HG02973 (cell line): ENCODE data around the gene CNN2.
A peak's percentile ranks its signal among the peaks of the same experiment; 100 is the strongest.
"Not testable (repeated sequence)": the region's sequence is repeated elsewhere in the genome, so short reads cannot be mapped to it uniquely, and the experiment has no call there.

Experiments used
- ATAC-seq: cut with Tn5 transposase; IDR thresholded peaks from one replicate; pipeline ENCODE4 v1.9.1; 2021; ENCODE audit warnings: moderate library complexity; ENCODE audit not compliant: unreplicated experiment

The CNN2 gene

DNA sequence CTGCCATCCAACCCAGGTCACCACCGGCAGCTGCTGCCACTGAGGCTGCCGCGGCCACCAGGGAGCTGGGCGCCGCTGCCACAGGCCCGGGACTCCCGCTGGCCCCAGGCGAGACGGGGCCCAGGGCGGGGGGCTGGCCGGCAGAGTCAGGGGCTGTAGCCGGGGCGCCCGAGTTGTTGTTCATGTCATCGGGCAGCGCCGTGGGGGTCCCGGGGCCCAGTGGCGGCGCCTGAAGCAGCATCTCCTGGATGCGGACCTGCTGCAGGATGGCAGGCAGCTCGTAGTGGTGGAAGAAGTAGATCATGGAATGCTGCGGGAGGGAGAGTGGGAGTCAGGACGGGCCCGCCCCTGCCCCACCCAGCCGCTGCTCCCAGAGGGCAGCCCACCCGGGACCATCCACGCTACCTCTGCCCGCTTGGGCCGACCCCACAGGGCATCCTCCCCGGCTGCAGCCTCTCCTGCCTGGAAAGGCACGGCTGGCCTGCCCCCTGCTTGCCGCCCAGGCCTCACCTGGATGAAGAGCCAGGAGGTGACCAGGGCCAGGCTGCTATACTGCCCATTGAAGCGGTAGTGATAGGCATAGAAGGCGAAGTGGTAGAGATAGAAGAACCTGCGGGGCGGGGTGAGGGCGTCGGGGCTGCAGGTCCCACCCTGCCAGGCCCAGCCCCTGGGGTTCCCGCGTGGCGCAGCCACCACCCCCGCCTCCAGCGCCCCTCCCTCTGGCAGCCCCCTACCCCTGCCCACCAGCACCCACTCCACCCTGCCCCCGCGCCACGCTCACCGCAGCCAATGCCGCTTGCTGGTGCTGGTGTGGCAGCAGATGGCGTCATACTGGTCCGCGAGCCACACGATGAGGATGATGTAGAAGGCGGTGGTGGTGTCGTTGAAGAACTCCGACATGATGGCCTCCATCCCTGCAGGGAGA lies 15.6 kb upstream of the CNN2 start:
- ATAC-seq: no peak

GRCh38 chr19:1011831-1012333 lies 14.5 kb upstream of the CNN2 start:
- ATAC-seq: no peak

DNA sequence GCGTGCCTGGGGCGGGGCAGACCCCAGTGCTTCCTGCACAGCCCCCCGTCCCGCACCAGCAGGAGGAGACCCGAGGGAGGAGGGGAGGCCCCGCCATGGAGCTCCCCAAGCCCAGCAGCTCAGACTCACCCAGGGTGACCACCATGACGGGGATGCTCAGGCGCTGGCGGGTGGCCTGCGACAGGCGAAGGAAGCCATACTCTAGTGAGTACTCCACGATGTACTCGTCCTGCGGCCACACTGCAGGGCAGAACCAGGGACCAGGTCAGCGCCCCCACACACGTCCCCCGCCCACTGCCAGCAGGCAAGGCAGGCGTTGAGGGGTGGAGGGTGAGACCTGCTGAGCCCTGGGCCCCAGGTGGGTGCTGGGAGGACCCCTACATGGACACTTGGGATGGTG lies 14.1 kb upstream of the CNN2 start:
- no peak for ATAC-seq

- no peak for ATAC-seq
These were observed 13.2 kb upstream of the CNN2 start for GRCh38 chr19:1013218-1013617.

- no peak for ATAC-seq
These were observed 12.0 kb upstream of the CNN2 start for GRCh38 chr19:1014161-1015060.

DNA sequence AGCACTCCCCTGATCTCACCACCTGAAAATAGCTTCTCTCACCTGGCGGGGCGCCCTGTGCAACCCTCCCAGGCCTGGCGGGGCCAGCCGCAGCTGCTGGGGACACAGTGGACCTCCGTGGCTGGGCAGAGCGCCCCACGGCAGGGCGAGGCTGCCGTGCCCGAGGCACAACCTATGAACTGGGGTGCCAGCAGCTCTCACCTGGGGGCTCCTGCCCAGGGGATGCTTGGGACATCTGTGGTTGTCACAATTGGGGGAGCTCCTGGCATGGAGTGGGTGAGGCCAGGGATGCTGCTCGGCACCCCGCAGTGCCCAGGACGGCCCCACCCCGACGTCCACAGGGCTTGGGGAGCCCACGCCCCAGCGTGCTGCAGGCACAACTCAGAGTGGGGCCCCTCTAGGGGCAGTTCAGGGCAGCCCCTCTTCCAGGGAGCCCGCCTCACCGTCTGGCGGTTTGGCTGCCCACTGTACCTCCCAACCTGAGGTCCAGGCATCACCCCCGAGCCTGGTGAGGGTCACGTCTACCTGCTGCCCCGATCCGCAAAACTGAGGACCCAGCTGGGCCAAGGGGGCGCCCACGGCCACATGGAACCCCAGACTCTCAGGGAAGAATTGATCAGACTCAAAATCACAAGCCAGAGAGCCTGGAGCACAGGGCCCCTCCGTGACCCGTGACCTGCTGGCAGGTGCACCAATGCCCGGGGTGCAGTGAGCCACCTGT lies 11.2 kb upstream of the CNN2 start:
- no peak for ATAC-seq

GRCh38 chr19:1015782-1016646 lies 10.4 kb upstream of the CNN2 start:
- no peak for ATAC-seq

DNA sequence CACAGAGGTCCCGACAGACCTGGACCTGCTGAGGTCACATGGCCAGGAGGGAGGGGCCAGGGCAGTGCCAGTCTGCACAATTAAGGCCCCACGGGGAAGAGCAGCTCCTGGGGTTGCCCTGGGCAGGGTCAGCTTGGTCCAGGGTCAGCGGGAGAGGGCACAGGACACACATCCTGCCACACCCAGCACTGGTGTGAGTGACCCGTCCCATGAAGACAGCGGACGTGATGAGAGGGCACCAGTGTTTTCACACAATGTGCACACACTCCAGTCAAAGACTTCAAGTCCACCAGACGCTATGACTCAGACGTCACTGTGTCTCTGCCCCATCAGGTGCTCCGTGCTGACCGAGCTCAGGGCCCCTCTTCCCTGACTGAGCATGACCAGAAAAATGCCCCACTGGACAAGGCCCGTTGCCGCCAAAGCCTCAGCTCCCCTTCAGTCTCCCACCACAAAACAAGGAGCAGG lies 9.7 kb upstream of the CNN2 start:
- no peak for ATAC-seq

DNA sequence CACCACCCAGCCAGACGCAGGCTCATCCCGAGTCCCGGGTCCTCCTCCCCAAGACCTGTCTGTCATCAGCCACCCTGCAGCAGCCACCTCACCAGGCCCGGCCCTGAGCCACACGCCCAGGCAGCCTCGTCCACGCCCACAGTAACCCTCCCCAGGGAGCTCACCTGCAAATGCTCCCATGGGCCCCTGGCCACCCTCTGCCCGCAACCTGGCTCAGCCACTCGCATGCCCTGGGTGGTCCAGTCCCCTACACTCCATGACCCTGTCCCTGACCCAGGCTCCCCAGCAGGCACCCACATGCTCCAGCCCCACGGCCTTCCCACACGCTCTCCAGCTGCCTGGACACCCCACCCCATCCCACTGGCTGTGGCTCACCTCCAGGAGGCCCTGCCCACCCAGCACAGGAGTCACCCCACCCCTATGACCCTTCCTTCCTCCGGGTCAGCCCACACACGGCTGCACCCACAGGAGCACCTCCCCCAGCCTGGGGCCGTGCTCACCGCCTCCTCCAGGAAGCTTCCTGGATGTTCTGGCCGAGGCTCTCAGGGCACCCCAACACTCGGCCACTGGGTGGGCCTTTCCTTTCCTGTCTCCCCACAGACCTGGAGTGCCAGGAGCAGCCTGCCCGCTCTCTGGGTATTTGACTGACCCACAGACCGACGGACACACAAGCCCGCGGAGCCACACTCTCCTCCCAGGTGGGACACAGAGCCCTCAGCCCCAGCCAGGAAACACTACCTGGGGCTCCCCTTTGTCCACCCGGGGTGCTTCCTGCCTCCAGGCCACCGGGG lies 9.1 kb upstream of the CNN2 start:
- no peak for ATAC-seq

DNA sequence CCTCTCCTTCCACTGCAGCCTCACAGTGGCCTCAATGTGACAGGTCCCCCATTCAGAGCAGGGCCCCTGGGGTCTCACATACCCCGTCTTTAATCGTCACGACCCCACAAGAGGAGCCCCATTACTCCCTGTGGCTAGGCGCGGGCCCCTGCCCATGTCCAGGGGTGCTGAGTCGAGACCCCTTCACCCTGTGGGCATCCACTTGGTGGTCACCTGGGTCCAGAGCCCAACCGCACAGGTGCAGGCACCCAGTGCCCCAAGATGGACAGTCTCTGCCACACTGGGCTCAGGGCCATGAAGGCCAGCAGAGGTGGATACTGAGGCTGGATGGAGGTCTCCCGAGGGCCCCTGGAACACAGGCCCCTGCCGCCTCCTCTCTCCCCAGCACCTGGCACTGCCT lies 8.5 kb upstream of the CNN2 start:
- ATAC-seq: no peak

DNA sequence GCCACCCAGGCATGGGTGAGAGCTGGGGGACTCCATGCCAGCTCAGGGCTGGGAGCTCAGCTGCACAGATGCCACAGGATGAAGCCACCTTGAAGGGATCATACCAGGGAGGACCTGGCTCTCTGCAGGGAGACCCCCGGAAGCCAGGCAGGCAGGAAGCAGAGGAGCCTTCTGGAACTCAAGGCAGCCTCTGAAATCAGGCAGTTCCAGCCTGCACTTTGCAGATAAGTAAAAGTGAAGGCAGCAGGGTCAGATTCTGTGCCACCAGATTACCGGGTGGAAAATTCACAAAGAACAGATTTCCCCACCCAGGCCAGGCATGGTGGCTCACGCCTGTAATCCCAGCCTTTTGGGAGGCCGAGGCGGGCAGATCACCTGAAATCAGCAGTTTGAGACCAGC lies 8.0 kb upstream of the CNN2 start:
- no peak for ATAC-seq

DNA sequence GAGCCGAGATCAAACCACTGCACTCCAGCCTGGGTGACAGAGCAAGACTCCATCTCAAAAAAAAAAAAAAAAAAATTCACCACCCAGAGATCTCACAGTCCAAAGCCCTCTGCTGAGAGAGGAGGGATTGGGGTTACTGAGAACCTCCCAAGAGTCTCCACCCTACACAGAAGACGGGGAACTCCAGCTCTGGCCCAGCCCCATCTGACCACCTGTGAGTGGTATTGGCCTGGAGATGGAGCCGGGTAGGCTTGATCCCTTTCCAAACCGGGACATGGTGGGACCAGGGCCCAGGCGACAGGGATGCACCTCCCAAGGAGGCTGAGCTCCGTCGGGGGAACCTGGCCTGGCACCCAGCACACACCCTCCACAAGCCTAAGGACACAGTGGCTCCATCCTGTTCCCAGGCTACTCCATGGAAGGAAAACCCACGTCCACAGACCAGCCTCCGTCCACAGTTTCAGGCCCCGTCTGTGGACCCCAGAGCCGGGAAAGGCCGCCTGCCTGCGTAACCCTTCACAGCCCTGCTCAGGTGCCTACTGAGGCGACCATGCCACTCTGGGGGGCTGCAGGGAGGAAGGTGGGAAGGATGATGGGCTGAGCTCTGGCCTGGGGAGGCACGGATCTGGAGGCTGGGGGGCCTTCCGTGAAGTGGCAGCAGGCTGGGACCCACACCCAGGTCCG lies 7.3 kb upstream of the CNN2 start:
- ATAC-seq: no peak

DNA sequence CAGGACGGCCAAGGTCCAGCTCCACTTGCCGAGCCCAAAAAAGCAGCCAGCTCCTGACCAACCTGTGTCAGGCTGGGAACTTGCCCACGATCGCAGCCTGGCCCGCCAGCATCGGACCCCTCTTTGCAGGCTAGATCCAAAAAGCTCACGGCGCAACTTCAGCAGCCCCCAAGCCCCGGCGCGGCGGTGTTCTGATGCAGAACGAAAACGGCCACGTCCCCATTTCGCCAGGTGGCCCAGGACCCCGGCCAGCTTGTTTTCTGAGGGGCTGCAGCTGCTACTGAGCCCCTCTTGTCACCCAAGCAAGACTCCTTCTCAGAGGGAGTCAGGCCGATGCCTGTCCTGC lies 6.8 kb upstream of the CNN2 start:
- no peak for ATAC-seq

DNA sequence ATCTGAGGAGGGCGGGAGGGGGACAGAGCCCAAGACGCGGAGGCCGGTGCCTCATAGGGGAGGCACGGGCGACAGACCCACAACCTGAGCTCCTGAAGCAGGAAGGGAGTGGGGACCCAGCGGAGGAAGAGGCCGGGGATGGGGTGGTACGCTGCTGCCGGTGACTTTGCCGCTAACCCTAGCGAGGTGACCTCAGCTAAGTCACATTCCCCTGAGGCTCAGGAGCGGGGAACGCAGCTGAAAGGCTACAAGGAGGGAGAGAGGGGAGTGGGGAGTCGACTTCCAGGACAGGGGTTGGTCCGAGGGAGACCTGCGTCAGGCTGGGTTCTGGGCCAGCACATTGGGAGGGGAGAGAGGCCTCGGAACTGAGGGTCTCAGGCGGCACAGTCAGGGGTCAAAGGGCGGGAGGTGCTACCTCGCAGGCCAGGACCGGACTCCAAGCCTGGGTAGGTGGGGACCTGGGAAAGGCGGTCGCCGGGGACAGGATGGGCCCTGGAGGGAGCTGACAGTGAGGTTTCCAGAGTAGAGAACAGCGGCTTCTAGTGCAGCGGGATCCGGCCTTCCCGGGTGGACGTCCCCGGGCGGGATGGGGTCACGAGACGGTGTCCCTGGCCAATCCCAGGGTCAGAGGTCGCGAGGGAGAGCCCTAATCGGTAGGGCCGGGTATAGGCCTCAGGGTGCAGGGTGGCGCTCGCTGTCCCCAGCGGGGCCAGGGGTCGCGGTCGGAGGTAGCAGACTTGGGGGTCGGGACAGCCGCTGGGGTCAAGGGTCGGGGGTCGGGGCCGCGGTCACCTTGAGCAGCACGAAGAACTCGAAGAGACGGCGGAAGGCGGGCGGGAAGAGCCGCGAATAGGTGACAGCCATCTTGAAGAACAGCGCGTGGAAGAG lies 6.2 kb upstream of the CNN2 start:
- ATAC-seq: peak; percentile 4

GRCh38 chr19:1020868-1021425 lies 5.5 kb upstream of the CNN2 start, which contains the start of gene TMEM259:
Gene TMEM259, minus strand, starts transcription at chr19:1021123. Its CDS starts 127 bp downstream, at chr19:1020996.
- peak; percentile 70 for ATAC-seq

DNA sequence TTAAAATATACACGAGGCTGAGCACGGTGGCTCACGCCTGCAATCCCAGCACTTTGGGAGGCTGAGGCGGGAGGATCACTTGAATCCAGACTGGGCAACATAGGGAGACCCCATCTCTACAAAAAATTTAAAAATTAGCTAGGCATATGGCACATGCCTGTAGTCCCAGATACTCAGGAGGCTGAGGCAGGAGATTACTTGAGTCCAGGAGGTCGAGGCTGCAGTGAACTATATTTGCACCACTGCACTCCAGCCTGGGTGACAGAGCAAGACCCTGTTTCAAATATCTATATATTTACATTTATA lies 2.6 kb upstream of the CNN2 start:
- not testable (repeated sequence) for ATAC-seq

DNA sequence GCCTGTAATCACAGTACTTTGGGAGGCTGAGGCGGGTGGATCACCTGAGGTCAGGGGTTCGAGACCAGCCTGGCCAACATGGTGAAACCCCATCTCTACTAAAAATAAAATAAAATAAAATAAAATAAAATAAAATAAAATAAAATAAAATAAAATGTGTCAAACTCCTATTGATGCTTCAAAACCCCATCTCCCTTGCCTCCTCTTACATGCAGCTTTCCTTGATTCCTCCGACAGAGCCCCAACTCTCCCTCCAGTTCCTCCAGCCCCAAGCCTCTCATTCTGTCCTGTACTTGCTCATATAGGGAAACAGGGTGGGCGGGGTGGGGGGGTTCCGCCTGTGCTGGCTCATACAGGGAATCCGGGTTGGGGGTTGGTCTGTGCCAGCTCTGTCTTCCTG lies 1.3 kb upstream of the CNN2 start:
- not testable (repeated sequence) for ATAC-seq
